ENCODE results near the gene LCP2.

The LCP2 gene

GRCh38 chr5:170262061-170263045 is 35.2 kb downstream of the LCP2 start:
- ChIA-PET CTCF (interaction anchor here (0.5 kb wide), 1 partner anchor 25 kb away, joined by 3 read pairs; no protein-coding TSS in a partner anchor), POLR2A (ENCODE audit: low non-redundant PET) (no interaction called here)
- no peak for DNase-seq (ENCODE audit: low spot score)
- H3K27ac ChIP-seq: no peak overlapping the region
- TF ChIP-seq, protein P1, sequence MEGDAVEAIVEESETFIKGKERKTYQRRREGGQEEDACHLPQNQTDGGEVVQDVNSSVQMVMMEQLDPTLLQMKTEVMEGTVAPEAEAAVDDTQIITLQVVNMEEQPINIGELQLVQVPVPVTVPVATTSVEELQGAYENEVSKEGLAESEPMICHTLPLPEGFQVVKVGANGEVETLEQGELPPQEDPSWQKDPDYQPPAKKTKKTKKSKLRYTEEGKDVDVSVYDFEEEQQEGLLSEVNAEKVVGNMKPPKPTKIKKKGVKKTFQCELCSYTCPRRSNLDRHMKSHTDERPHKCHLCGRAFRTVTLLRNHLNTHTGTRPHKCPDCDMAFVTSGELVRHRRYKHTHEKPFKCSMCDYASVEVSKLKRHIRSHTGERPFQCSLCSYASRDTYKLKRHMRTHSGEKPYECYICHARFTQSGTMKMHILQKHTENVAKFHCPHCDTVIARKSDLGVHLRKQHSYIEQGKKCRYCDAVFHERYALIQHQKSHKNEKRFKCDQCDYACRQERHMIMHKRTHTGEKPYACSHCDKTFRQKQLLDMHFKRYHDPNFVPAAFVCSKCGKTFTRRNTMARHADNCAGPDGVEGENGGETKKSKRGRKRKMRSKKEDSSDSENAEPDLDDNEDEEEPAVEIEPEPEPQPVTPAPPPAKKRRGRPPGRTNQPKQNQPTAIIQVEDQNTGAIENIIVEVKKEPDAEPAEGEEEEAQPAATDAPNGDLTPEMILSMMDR (conservative IDR thresholded peaks at IDR 0.05; ENCODE audit: low read depth): no peak

- POLR2A ChIA-PET (ENCODE audit: low non-redundant PET): no interaction called here
- DNase-seq (ENCODE audit: low spot score): no peak
- CTCF ChIA-PET: no interaction called here
- no peak overlapping the region for H3K27ac ChIP-seq
- TF ChIP-seq, protein P1 (conservative IDR thresholded peaks at IDR 0.05; ENCODE audit: low read depth): no peak
Measured at GRCh38 chr5:170261528-170262043, 36.0 kb downstream of the LCP2 start.

DNA sequence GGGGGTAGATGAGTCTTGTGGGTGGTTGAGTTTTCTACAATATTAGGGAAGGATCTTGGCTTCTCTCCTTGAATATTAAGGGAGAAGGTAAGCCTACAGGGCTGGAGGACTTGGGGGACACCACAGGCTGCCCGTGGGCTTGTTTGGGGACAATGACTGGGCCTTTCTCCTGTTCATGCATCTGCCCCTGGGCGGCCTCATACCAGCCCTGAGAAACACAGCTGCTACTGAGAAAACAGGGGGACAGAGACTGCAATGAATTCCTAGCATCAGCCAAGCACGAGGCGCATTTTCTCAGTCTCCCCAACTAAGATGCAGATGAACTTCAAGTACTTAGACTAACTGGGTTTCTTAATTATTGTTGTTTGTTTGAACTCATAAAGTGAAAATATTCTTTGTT is 40.2 kb downstream of the LCP2 start:
- ChIA-PET POLR2A (ENCODE audit: low non-redundant PET) (no interaction called here), CTCF (interaction anchor here (1.1 kb wide), 1 partner anchor 11 kb away, joined by 5 read pairs; no protein-coding TSS in a partner anchor)
- H3K27ac ChIP-seq: no peak overlapping the region
- TF ChIP-seq, protein P1 (conservative IDR thresholded peaks at IDR 0.05; ENCODE audit: low read depth): no peak
- no peak for DNase-seq (ENCODE audit: low spot score)

GRCh38 chr5:170256571-170256970 is 41.0 kb downstream of the LCP2 start:
- DNase-seq (ENCODE audit: low spot score): no peak
- TF ChIP-seq, protein P1 (conservative IDR thresholded peaks at IDR 0.05; ENCODE audit: low read depth): no peak
- ChIA-PET CTCF (interaction anchor here (0.6 to 1.1 kb wide), 2 partner anchors 12 to 358 kb away, joined by 3 to 5 read pairs; no protein-coding TSS in a partner anchor), POLR2A (ENCODE audit: low non-redundant PET) (no interaction called here)
- no peak overlapping the region for H3K27ac ChIP-seq

GRCh38 chr5:170254056-170254455 is 43.5 kb downstream of the LCP2 start:
- ChIA-PET CTCF (no interaction called here), POLR2A (ENCODE audit: low non-redundant PET) (no interaction called here)
- no peak overlapping the region for H3K27ac ChIP-seq
- DNase-seq (ENCODE audit: low spot score): peak; percentile 83
- TF ChIP-seq, protein P1 (conservative IDR thresholded peaks at IDR 0.05; ENCODE audit: low read depth): no peak

- ChIA-PET POLR2A (ENCODE audit: low non-redundant PET) (no interaction called here), CTCF (interaction anchor here (0.8 kb wide), 1 partner anchor 242 kb away, joined by 3 read pairs; no protein-coding TSS in a partner anchor)
- TF ChIP-seq, protein P1 (conservative IDR thresholded peaks at IDR 0.05; ENCODE audit: low read depth): no peak
- H3K27ac ChIP-seq: no peak overlapping the region
- DNase-seq (ENCODE audit: low spot score): no peak
Measured at GRCh38 chr5:170252720-170253350, 44.7 kb downstream of the LCP2 start.

Measured in RWPE1 (cell line).